Thyroid gland (tissue), 4 donors: ENCODE results near the gene DNAAF1. TPM values are rescaled to one million over a fixed set of nuclear protein-coding genes. Genes with fewer than 3 reads are reported as not detected.

Source experiments
- DNase-seq, 2 donors: peaks; one replicate each; pipeline ENCODE4 v3.0.0-alpha.2; 2019
- H3K27ac ChIP-seq, 3 donors: fragments of 200-600 bp; sonication (generic); 1 replicate in 2 of 3; 2 replicates in 1 of 3; pipeline ENCODE4 v1.5.1; 2016 to 2019; ENCODE audit warnings: mild to moderate bottlenecking in 1 of 3, moderate library complexity in 1 of 3
- H3K27me3 ChIP-seq: fragments of 200-600 bp; sonication (generic); one replicate; pipeline ENCODE4 v1.5.1; 2019
- H3K36me3 ChIP-seq, 2 donors: fragments of 200-600 bp; sonication (generic); one replicate each; pipeline ENCODE4 v1.5.1; 2016 to 2019
- H3K4me1 ChIP-seq, 2 donors: fragments of 200-600 bp; sonication (generic); one replicate each; pipeline ENCODE4 v1.5.1; 2017 to 2019
- H3K4me3 ChIP-seq, 3 donors: fragments of 200-600 bp; sonication (generic); replicated peaks in 1 of 3; 1 replicate in 2 of 3; 2 replicates in 1 of 3; pipeline ENCODE4 v1.5.1; 2016; ENCODE audit warnings: mild to moderate bottlenecking in 1 of 3
- H3K9me3 ChIP-seq: fragments of 200-600 bp; sonication (generic); one replicate; pipeline ENCODE4 v1.5.1; 2017
- POLR2A ChIP-seq, 2 donors: fragments of 450-650 bp; IDR thresholded peaks; one replicate each; pipeline ENCODE4 v1.6.1; 2017; ENCODE audit warnings: antibody characterized with exemption in 2 of 2, mild to moderate bottlenecking in 2 of 2, moderate library complexity in 1 of 2
- WGBS, 2 donors: methylation state at CpG; one replicate each; pipeline ENCODE4 v1.1.5; 2017; 5-methylcytosine and 5-hydroxymethylcytosine counted together
- intact Hi-C: fragments of 100-400 bp; cut with DNase I; formaldehyde crosslinking; loops from one replicate; pipeline ENCODE4 v1.15.1; 2023
- total RNA-seq, 4 donors: library from RNA; depleted of rRNA; stranded (reverse); fragments of >200 nt; gene quantifications; one replicate each; pipeline ENCODE4 v1.2.3, GENCODE V29; 2016
- TF ChIP-seq, protein P1 (sequence below), 6 experiments: fragments of 200-600 bp in 3 of 6; fragments of 450-650 bp in 3 of 6; sonication (generic) in 3 of 6; IDR thresholded peaks; one replicate each; pipeline ENCODE4 v1.5.1; 2016 to 2019; ENCODE audit warnings: antibody characterized with exemption in 6 of 6, mild to moderate bottlenecking in 2 of 6, inconsistent platforms in 1 of 6, moderate library complexity in 1 of 6

Gene DNAAF1
- total RNA-seq, 4 donors from 2014 or later, result 1.5 to 11.2 (median 2.8) TPM

DNA sequence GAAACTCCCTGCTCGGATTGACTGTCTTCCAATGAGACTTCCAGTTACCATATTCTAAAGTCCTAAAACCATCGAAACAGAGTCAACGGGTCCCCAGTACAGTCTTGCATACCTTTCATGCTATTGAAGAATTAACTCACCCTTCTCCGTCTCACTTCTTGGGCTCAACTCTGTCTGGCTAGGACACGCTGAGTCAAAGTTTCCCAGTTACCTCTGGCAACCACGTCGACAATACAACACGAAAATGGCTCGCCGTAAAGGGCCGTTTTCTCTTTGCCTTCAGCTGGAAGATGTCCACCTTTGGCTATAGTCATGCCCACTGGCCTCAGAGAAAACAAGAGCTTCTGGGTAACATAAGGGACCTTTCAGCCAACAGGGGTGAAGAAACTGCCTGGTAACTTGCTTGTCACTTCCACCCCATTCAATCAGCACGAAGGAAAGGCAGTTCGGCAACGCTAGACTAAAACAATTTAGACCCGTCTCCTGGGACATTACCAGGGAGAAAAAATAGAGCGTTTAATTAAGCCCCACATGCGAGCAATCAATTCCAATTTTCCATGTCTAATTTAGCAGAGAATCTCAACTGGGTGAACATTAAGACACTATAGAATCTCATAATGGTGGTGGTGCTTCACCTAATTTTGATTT lies 73.2 kb downstream of the DNAAF1 start:
- intact Hi-C loops, result no loop called here
- no peaks in the 10 kb centered on the region for H3K4me1 ChIP-seq
- WGBS, 2 donors, result 77 to 80% methylated on average over 17 of the region's 17 CpGs

DNA sequence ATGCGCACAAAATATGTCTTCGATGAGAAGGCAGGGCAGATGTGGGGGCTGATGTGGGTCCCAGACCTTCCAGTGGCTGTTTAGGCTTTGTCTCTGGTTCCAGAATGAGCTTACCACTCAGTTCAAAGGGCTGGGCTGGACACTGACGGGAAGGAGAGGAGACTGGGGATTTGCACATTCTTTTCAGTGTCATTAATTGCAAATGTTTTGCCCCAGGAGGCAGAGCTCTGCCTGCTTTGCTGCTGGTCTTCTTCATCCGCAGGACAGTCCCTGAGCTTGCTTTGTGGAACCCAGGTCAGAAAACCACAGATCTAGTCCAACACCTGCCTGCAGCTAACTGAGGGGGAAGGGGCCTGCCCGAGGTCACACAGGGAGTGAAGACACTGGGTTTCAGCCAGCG lies 73.8 kb downstream of the DNAAF1 start:
- no peaks in the 10 kb centered on the region for H3K36me3 ChIP-seq
- WGBS, 2 donors, result 64 to 85% methylated on average over 6 of the region's 6 CpGs
- no peaks in the 10 kb centered on the region for H3K4me1 ChIP-seq
- no peak overlapping the region for H3K4me3 ChIP-seq
- H3K9me3 ChIP-seq, result no peaks in the 10 kb centered on the region
- DNase-seq, result no peak
- no peak for TF ChIP-seq POLR2A (IDR thresholded peaks at IDR 0.05)
- TF ChIP-seq, protein P1, sequence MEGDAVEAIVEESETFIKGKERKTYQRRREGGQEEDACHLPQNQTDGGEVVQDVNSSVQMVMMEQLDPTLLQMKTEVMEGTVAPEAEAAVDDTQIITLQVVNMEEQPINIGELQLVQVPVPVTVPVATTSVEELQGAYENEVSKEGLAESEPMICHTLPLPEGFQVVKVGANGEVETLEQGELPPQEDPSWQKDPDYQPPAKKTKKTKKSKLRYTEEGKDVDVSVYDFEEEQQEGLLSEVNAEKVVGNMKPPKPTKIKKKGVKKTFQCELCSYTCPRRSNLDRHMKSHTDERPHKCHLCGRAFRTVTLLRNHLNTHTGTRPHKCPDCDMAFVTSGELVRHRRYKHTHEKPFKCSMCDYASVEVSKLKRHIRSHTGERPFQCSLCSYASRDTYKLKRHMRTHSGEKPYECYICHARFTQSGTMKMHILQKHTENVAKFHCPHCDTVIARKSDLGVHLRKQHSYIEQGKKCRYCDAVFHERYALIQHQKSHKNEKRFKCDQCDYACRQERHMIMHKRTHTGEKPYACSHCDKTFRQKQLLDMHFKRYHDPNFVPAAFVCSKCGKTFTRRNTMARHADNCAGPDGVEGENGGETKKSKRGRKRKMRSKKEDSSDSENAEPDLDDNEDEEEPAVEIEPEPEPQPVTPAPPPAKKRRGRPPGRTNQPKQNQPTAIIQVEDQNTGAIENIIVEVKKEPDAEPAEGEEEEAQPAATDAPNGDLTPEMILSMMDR (IDR thresholded peaks at IDR 0.05), result no peak
- H3K27me3 ChIP-seq, result no peaks in the 10 kb centered on the region
- intact Hi-C loops, result no loop called here
- no peak overlapping the region for H3K27ac ChIP-seq

More for the DNA sequence above, 73.2 kb downstream of the DNAAF1 start:
- Histone ChIP-seq H3K9me3 (no peaks in the 10 kb centered on the region), H3K27me3 (no peaks in the 10 kb centered on the region), H3K36me3 (no peaks in the 10 kb centered on the region), H3K27ac (no peak overlapping the region), H3K4me3 (no peak overlapping the region)
- TF ChIP-seq POLR2A (IDR thresholded peaks at IDR 0.05), result no peak
- TF ChIP-seq, protein P1 (IDR thresholded peaks at IDR 0.05), result no peak
- no peak for DNase-seq

DNA sequence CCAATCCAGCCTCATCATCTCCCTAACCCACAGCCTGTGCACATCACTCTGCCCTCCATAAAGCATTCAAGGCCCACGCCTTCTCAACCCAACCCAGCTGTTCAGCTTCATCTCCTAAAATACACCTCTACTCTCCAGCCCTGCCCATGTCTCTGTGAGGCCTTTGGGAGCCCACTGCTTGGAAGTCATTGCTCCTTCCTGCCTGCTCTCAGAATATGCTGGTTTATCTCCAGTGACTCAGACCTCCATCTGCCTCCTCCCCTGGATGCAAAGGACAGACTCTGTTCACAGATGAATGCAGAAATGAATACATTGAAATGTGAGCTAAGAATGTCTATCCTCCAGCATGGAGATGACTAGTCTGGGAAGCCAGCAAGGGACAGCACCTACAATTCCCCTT lies 75.7 kb downstream of the DNAAF1 start:
- WGBS, 2 donors, result 94 to 100% methylated on average over 1 of the region's 1 CpG
- H3K27ac ChIP-seq, result no peak overlapping the region
- H3K4me3 ChIP-seq, result no peak overlapping the region
- DNase-seq, result no peak
- TF ChIP-seq, protein P1 (IDR thresholded peaks at IDR 0.05), result no peak
- TF ChIP-seq POLR2A (IDR thresholded peaks at IDR 0.05), result no peak
- intact Hi-C loops, result no loop called here
- no peaks in the 10 kb centered on the region for H3K36me3 ChIP-seq
- H3K9me3 ChIP-seq, result no peaks in the 10 kb centered on the region
- no peaks in the 10 kb centered on the region for H3K27me3 ChIP-seq
- H3K4me1 ChIP-seq, result no peaks in the 10 kb centered on the region

DNA sequence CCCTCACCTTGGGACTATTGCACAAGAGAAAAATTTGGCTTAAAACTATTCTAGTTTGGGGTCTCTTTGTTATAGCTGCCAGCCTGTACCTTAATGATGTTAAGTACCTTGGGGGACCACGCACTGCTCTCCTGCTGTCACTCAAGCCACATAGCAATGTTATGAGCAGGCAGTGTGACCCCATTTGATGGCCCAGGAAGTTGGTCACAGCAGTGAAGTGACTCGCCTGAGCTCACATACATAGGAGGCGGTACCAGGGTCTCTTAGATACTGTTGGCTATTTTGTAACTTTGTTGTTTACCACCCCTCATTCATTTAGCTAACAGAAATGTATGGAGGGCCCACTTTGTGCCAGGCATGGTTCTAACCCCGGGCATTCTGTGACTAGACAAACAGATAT lies 78.3 kb downstream of the DNAAF1 start:
- Histone ChIP-seq H3K9me3 (no peaks in the 10 kb centered on the region), H3K4me3 (no peak overlapping the region), H3K36me3 (no peaks in the 10 kb centered on the region), H3K27me3 (no peaks in the 10 kb centered on the region), H3K4me1 (peaks cover 9 to 13% of the 10 kb centered on the region in 2 donors), H3K27ac (no peak overlapping the region)
- whole genome bisulfite sequencing, 2 donors, result 87 to 92% methylated on average over 4 of the region's 4 CpGs
- TF ChIP-seq POLR2A (IDR thresholded peaks at IDR 0.05), result no peak
- TF ChIP-seq, protein P1 (IDR thresholded peaks at IDR 0.05), result no peak
- no peak for DNase-seq
- intact Hi-C loops, result no loop called here

DNA sequence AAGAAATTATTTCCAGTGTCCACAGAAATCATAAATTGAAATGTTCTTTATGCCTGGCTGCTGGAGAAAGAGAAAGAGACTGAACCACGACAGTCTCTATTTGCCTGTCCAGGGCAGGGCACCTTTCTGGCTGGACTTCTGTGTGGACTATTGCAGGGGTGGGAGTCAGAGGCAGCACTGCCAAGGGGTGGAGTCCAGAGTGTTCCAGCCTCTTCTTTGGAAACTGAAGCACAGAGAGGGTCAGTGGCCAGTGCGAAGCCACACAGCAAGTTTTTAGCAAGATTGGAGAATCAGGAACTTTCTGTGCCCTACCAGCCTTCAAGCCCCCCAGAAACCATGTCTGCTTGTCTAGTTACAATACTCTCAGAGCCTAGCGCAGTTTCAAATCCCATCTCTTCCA lies 79.4 kb downstream of the DNAAF1 start:
- Histone ChIP-seq H3K9me3 (no peaks in the 10 kb centered on the region), H3K4me1 (peaks cover 12 to 16% of the 10 kb centered on the region in 2 donors), H3K27me3 (no peaks in the 10 kb centered on the region), H3K36me3 (no peaks in the 10 kb centered on the region), H3K4me3 (no peak overlapping the region), H3K27ac (no peak overlapping the region)
- no peak for DNase-seq
- no peak for TF ChIP-seq POLR2A (IDR thresholded peaks at IDR 0.05)
- TF ChIP-seq, protein P1 (IDR thresholded peaks at IDR 0.05), result no peak
- intact Hi-C loops, result no loop called here
- 90 to 97% methylated on average over 3 of the region's 3 CpGs for WGBS, 2 donors
